ENCODE data around the gene NOL12.
"Not testable (repeated sequence)": the region's sequence is repeated elsewhere in the genome, so short reads cannot be mapped to it uniquely, and the experiment has no call there.

The NOL12 gene

GRCh38 chr22:37686002-37686982 lies at the start of gene NOL12:
TSS of gene NOL12 (plus strand) at chr22:37686343. CDS start at chr22:37686393, 50 bp downstream.
- peak; percentile 89 for DNase-seq

GRCh38 chr22:37636949-37637273 lies 49.2 kb upstream of the NOL12 start:
- DNase-seq = no peak

- DNase-seq = no peak
These were observed 47.6 kb upstream of the NOL12 start for GRCh38 chr22:37638391-37639069.

- DNase-seq = peak; percentile 15
These were observed 46.9 kb upstream of the NOL12 start, which contains the start of gene SH3BP1 for GRCh38 chr22:37639070-37639760. TSS of gene SH3BP1 (plus strand) at chr22:37639669. CDS start at chr22:37639788, 119 bp downstream.

- no peak for DNase-seq
These were observed 46.2 kb upstream of the NOL12 start for GRCh38 chr22:37639771-37640590.

GRCh38 chr22:37640591-37641560 lies 45.3 kb upstream of the NOL12 start:
- DNase-seq = peak; percentile 67

- DNase-seq = no peak
These were observed 44.6 kb upstream of the NOL12 start for GRCh38 chr22:37641561-37641949.

GRCh38 chr22:37643225-37643847 lies 42.8 kb upstream of the NOL12 start:
- DNase-seq = peak; percentile 58

GRCh38 chr22:37647317-37647716 lies 38.8 kb upstream of the NOL12 start:
- DNase-seq = no peak

- DNase-seq = no peak
These were observed 38.2 kb upstream of the NOL12 start for GRCh38 chr22:37647928-37648327.

- no peak for DNase-seq
These were observed 35.5 kb upstream of the NOL12 start for GRCh38 chr22:37650463-37651136.

- no peak for DNase-seq
These were observed 31.4 kb upstream of the NOL12 start for GRCh38 chr22:37654563-37655251.

- no peak for DNase-seq
These were observed 30.9 kb upstream of the NOL12 start for GRCh38 chr22:37655252-37655563.

- DNase-seq = not testable (repeated sequence)
These were observed 29.6 kb upstream of the NOL12 start for GRCh38 chr22:37656583-37656982.

- no peak for DNase-seq
These were observed 28.5 kb upstream of the NOL12 start for GRCh38 chr22:37657590-37658132.

GRCh38 chr22:37658133-37659065 lies 27.7 kb upstream of the NOL12 start, which contains the start of gene PDXP:
TSS of gene PDXP (plus strand) at chr22:37658723. CDS start at chr22:37658783, 60 bp downstream.
- peak; percentile 100 for DNase-seq

- peak; percentile 36 for DNase-seq
These were observed 26.9 kb upstream of the NOL12 start for GRCh38 chr22:37659066-37659896.

All from NCI-H2171 treated with DMSO at 0.1 percent for 48 hours (cell line).